Breast epithelium (tissue), 4 donors: ENCODE data around the gene PFKP. TPM values are rescaled to one million over a fixed set of nuclear protein-coding genes. Genes with fewer than 3 reads are reported as not detected.
A peak's percentile ranks its signal among the peaks of the same experiment; 100 is the strongest.

ENCODE experiments used
- DNase-seq, 2 donors: peaks; one replicate each; pipeline ENCODE4 v3.0.0-alpha.2; 2019; ENCODE audit warnings: low spot score in 2 of 2
- H3K27ac ChIP-seq, 2 donors: fragments of 200-600 bp; sonication (generic) in 1 of 2; one replicate each; pipeline ENCODE4 v1.5.1; 2016 to 2019; ENCODE audit warnings: mild to moderate bottlenecking in 1 of 2
- H3K27me3 ChIP-seq, 2 donors: fragments of 200-600 bp; sonication (generic) in 1 of 2; one replicate each; pipeline versions ENCODE4 v1.5.1 to v1.6.0; 2017 to 2019; ENCODE audit warnings: control low read depth in 1 of 2, mild to moderate bottlenecking in 1 of 2
- H3K36me3 ChIP-seq: fragments of 200-600 bp; one replicate; pipeline ENCODE4 v1.5.1; 2019
- H3K4me1 ChIP-seq, 2 donors: fragments of 200-600 bp; sonication (generic); one replicate each; pipeline ENCODE4 v1.5.1; 2016 to 2019; ENCODE audit warnings: control low read depth in 1 of 2
- H3K4me3 ChIP-seq, 3 donors: fragments of 200-600 bp; sonication (generic); 1 replicate in 2 of 3; 2 replicates in 1 of 3; pipeline ENCODE4 v1.5.1; 2016 to 2019; ENCODE audit warnings: mild to moderate bottlenecking in 3 of 3, moderate library complexity in 2 of 3
- H3K9me3 ChIP-seq, 2 donors: fragments of 200-600 bp; sonication (generic) in 1 of 2; one replicate each; pipeline ENCODE4 v1.5.1; 2016 to 2019; ENCODE audit warnings: control low read depth in 1 of 2
- POLR2A ChIP-seq: fragments of 450-650 bp; IDR thresholded peaks from one replicate; pipeline ENCODE4 v1.6.1; 2016; ENCODE audit warnings: antibody characterized with exemption, mild to moderate bottlenecking, moderate library complexity
- POLR2AphosphoS5 ChIP-seq, 3 donors: sonication (generic); formaldehyde crosslinking; IDR thresholded peaks; one replicate each; pipeline ENCODE4 v1.6.1; 2017; ENCODE audit warnings: antibody characterized with exemption in 3 of 3
- intact Hi-C: fragments of 100-400 bp; cut with DNase I; formaldehyde crosslinking; loops from one replicate; pipeline ENCODE4 v1.15.1; 2023; ENCODE audit warnings: low total_unique reads
- total RNA-seq, 3 donors: library from RNA; depleted of rRNA; stranded (reverse); fragments of >200 nt; gene quantifications; one replicate each; pipeline ENCODE4 v1.1.0, GENCODE V29; 2016
- TF ChIP-seq, protein P1 (sequence below), 3 donors: fragments of 450-650 bp; IDR thresholded peaks; one replicate each; pipeline ENCODE4 v1.5.1; 2016 to 2017; ENCODE audit warnings: antibody characterized with exemption in 3 of 3, mild to moderate bottlenecking in 3 of 3, moderate library complexity in 3 of 3

The PFKP gene
- total RNA-seq, 3 donors from 2014 or later = 16.0 to 37.0 (median 32.9) TPM

DNA sequence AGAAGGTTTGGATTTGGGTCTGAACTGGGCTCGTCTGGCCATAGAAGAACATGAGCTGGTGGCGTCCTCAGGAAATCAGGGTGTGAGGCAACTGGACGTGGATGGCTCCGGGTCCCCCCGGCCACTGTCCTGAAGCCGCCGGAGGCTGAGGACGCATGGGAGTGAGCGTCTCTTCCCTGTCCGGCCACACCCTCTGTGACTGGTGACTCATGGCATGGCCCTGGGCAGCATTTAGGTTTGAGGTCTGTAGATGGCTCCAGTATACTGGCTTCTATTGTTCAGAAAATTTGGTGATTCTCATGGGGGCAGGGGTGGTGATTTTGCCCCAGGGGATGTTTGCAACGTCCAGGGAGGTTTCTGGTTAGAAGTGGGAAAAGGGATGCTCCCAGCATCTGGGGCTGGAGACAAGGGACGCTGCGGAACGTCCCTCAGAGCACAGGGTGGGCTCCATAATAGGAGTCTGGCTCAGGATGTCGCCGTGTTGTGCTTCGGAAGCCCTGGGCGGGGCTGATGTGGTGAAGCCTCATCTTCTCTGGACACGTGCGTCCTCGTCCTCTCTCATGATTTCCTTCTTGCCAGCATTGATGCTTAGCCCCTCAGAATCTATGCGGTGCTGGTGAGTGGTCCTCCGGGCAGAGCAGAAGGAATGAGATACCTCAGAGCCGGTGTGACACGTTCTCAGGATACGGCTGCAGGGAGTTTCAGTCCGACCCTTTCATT lies 55.3 kb downstream of the PFKP start:
- H3K9me3 ChIP-seq = no peaks in the 10 kb centered on the region
- H3K36me3 ChIP-seq = no peaks in the 10 kb centered on the region
- DNase-seq = no peak
- no peak overlapping the region for H3K27ac ChIP-seq
- TF ChIP-seq, protein P1, sequence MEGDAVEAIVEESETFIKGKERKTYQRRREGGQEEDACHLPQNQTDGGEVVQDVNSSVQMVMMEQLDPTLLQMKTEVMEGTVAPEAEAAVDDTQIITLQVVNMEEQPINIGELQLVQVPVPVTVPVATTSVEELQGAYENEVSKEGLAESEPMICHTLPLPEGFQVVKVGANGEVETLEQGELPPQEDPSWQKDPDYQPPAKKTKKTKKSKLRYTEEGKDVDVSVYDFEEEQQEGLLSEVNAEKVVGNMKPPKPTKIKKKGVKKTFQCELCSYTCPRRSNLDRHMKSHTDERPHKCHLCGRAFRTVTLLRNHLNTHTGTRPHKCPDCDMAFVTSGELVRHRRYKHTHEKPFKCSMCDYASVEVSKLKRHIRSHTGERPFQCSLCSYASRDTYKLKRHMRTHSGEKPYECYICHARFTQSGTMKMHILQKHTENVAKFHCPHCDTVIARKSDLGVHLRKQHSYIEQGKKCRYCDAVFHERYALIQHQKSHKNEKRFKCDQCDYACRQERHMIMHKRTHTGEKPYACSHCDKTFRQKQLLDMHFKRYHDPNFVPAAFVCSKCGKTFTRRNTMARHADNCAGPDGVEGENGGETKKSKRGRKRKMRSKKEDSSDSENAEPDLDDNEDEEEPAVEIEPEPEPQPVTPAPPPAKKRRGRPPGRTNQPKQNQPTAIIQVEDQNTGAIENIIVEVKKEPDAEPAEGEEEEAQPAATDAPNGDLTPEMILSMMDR (IDR thresholded peaks at IDR 0.05) = no peak
- TF ChIP-seq POLR2AphosphoS5 (IDR thresholded peaks at IDR 0.05) = no peak
- TF ChIP-seq POLR2A = no peak
- intact Hi-C loops = no loop called here
- H3K27me3 ChIP-seq = no peaks in the 10 kb centered on the region
- H3K4me1 ChIP-seq = peaks cover 0 to 9% of the 10 kb centered on the region in 2 donors
- H3K4me3 ChIP-seq = no peak overlapping the region

- Histone ChIP-seq H3K4me1 (peaks cover 0 to 9% of the 10 kb centered on the region in 2 donors), H3K27ac (no peak overlapping the region), H3K27me3 (no peaks in the 10 kb centered on the region), H3K36me3 (no peaks in the 10 kb centered on the region), H3K4me3 (no peak overlapping the region), H3K9me3 (no peaks in the 10 kb centered on the region)
- intact Hi-C loops = no loop called here
- TF ChIP-seq POLR2A (no peak), POLR2AphosphoS5 (IDR thresholded peaks at IDR 0.05) (no peak)
- TF ChIP-seq, protein P1 (IDR thresholded peaks at IDR 0.05) = no peak
- no peak for DNase-seq
Measured at GRCh38 chr10:3123571-3124411, 56.4 kb downstream of the PFKP start.

DNA sequence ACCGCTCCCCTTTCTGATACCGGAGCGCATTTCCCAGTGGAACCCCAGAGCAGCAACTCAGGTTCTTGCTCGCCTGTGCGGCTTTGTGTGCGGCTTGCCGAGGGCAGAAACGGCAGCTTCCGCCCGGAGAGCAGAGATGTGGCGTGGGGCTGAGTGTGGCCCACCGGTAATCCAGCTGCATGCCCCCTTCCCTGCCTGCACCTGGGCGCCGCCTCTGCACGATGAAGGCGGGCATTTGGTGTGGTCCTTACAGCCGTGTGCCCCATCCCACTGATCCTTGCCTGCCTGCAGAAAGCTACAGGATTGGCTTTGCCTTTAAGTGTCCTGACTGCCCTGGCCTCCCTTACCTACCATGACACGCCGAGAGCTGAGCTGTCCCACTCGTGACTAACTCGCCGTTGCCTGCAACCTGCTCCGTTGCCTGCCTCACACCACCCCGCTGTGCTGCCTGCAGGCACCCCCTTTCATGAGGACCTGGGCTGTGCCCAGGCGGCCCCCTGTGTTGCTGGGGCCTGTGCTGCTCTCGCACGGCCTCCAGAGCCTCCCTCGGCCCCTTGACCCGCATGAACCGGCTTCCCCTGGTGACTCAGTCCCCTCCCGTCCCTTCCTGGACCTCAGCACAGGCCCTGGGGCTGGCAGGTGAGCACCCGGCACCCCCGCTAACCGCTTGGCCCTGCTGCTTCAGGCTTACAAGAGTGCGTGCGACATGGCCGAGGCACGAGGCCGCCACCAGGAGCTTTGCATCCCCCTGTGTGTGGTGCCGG lies 57.2 kb downstream of the PFKP start:
- Histone ChIP-seq H3K27ac (no peak overlapping the region), H3K4me3 (no peak overlapping the region), H3K36me3 (no peaks in the 10 kb centered on the region), H3K27me3 (no peaks in the 10 kb centered on the region), H3K9me3 (no peaks in the 10 kb centered on the region), H3K4me1 (peaks cover 0 to 9% of the 10 kb centered on the region in 2 donors)
- DNase-seq = no peak
- TF ChIP-seq, protein P1 (IDR thresholded peaks at IDR 0.05) = no peak
- no peak for TF ChIP-seq POLR2A
- TF ChIP-seq POLR2AphosphoS5 (IDR thresholded peaks at IDR 0.05) = no peak
- intact Hi-C loops = no loop called here

DNA sequence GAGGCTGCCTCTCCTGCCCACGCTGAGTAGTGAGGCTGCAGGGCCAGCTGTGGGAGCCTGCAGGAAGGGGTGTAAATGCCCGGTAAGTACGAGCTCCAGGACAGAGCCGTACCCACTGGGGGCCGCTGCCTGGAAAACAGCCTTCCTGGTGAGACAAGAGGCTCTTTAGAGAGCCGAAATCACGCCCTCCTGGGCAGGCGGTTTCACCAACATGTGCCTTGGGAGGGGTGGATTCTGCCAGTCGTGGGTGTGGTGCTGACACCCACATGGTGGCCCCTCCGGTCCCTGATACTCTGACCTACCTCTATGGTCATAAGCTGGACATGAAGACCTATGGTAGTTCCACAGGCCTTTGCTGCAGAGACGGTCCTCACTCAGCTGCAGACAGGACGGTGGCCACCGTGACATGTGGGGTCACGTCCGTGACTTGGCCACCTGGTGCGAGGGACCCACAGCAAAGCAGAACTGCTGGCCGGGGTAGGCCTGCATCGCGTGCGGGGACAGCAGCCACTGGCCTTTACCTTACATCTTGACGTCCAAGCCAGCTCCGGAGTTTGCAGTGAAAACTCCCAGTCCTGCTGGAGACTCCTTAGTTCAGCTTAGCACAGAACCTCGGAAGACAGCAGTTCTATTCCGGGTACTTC lies 58.3 kb downstream of the PFKP start:
- DNase-seq = no peak
- Histone ChIP-seq H3K9me3 (no peaks in the 10 kb centered on the region), H3K27me3 (no peaks in the 10 kb centered on the region), H3K4me3 (no peak overlapping the region), H3K4me1 (peaks cover 0 to 9% of the 10 kb centered on the region in 2 donors), H3K36me3 (no peaks in the 10 kb centered on the region), H3K27ac (peak overlapping the region in 1 of 2 donors; percentile 57)
- TF ChIP-seq POLR2A (no peak), POLR2AphosphoS5 (IDR thresholded peaks at IDR 0.05) (no peak)
- TF ChIP-seq, protein P1 (IDR thresholded peaks at IDR 0.05) = no peak
- intact Hi-C loops = no loop called here
